ENCODE results near the gene ZSCAN1.

- TF ChIP-seq CTCF (IDR thresholded peaks at IDR 0.05) (no peak), EZH2 (IDR thresholded peaks at IDR 0.05) (no peak)
Observed at GRCh38 chr19:58038688-58039204, 4.9 kb downstream of the ZSCAN1 start.

Measured in neural progenitor cell (in vitro differentiated cells).